Panc1 (cell line): ENCODE measurements around the gene NR2E1. TPM values are rescaled to one million over a fixed set of nuclear protein-coding genes. Genes with fewer than 3 reads are reported as not detected.

Experiments used
- ATAC-seq: fragments of 200-7000 bp; cut with Tn5 transposase; 2 replicates; pipeline ENCODE4 v1.9.1; 2020; ENCODE audit warnings: mild to moderate bottlenecking, moderate library complexity
- BruUV-seq: library from RNA; stranded (reverse); fragments of 400-500 nt; replicated peaks from 2 replicates; lab custom pipeline; 2021; lab: Mats Ljungman, UMichigan
- CTCF ChIA-PET: fragments of 300-600 bp; sonication (Branson Sonifier 250); formaldehyde crosslinking; loops from one replicate; lab custom pipeline; 2022; ENCODE audit warnings: antibody characterized with exemption; lab: Charles Lee
- POLR2A ChIA-PET: fragments of 300-600 bp; sonication (Branson Sonifier 250); formaldehyde crosslinking; loops from one replicate; lab custom pipeline; 2022; ENCODE audit warnings: antibody characterized with exemption; lab: Charles Lee
- DNase-seq: peaks from one replicate; pipeline ENCODE4 v3.0.0-alpha.2; 2010; ENCODE audit warnings: low read depth, low spot score
- H3K27ac ChIP-seq: 2 replicates; pipeline ENCODE4 v1.5.1; 2011; ENCODE audit warnings: mild to moderate bottlenecking, low read length, inconsistent platforms
- H3K27me3 ChIP-seq: fragments of 200-500 bp; sonication (Bioruptor generic); 2 replicates; pipeline ENCODE4 v1.6.0; 2014; ENCODE audit warnings: low read length, inconsistent platforms; ENCODE audit not compliant: control insufficient read depth, insufficient read depth
- H3K36me3 ChIP-seq: fragments of 200-500 bp; sonication (Bioruptor generic); 2 replicates; pipeline ENCODE4 v1.5.1; 2014; ENCODE audit warnings: inconsistent platforms, mild to moderate bottlenecking, low read length, moderate library complexity; ENCODE audit not compliant: control insufficient read depth, insufficient read depth
- H3K4me1 ChIP-seq: 2 replicates; pipeline ENCODE4 v1.5.1; 2011; ENCODE audit warnings: inconsistent platforms, mild to moderate bottlenecking, low read length, moderate library complexity; ENCODE audit not compliant: control insufficient read depth, insufficient read depth
- H3K4me3 ChIP-seq, 2 experiments: 2 replicates each; pipeline ENCODE4 v1.5.1; 2011 to 2012; ENCODE audit warnings: low read depth in 2 of 2, low read length in 2 of 2, mild to moderate bottlenecking in 2 of 2, inconsistent platforms in 1 of 2, moderate library complexity in 1 of 2
- H3K9me3 ChIP-seq: fragments of 200-500 bp; sonication (Bioruptor generic); 2 replicates; pipeline ENCODE4 v1.5.1; 2014; ENCODE audit warnings: low read depth, mild to moderate bottlenecking, inconsistent platforms, low read length, moderate library complexity; ENCODE audit not compliant: control insufficient read depth, insufficient read depth
- CTCF ChIP-seq: fragments of 450-650 bp; IDR thresholded peaks from 2 replicates; pipeline ENCODE4 v1.5.1; 2017; ENCODE audit warnings: mild to moderate bottlenecking
- POLR2AphosphoS5 ChIP-seq: IDR thresholded peaks from 2 replicates; pipeline ENCODE4 v1.6.1; 2012; ENCODE audit warnings: mild to moderate bottlenecking, low read depth, low read length, moderate library complexity
- REST ChIP-seq, 2 experiments: IDR thresholded peaks; 2 replicates each; pipeline ENCODE4 v1.6.1; 2011 to 2012; ENCODE audit warnings: low read depth in 2 of 2, control low read depth in 1 of 2, low read length in 1 of 2, mild to moderate bottlenecking in 1 of 2, moderate library complexity in 1 of 2; ENCODE audit not compliant: insufficient read depth in 1 of 2
- SIN3A ChIP-seq: IDR thresholded peaks from 2 replicates; pipeline ENCODE4 v1.6.1; 2012; ENCODE audit warnings: low read depth, mild to moderate bottlenecking, low read length, moderate library complexity, borderline replicate concordance; ENCODE audit not compliant: insufficient read depth
- TCF7L2 ChIP-seq: IDR thresholded peaks from 2 replicates; pipeline ENCODE4 v1.6.1; 2011; ENCODE audit warnings: mild to moderate bottlenecking, low read depth, low read length, inconsistent platforms
- in situ Hi-C: cut with HindIII; loops from 2 replicates; pipeline ENCODE4 v1.10.0; 2016; ENCODE audit warnings: low sequenced_read_pairs, low pct_unique_long_range_greater_than_20kb
- intact Hi-C: fragments of 100-400 bp; cut with micrococcal nuclease; formaldehyde crosslinking; loops from one replicate; pipeline ENCODE4 v1.10.0; 2022; ENCODE audit not compliant: unreplicated experiment
- total RNA-seq: library from RNA; stranded (reverse); gene quantifications from one replicate; pipeline ENCODE4 v1.2.1, GENCODE V29; 2021; ENCODE audit not compliant: unreplicated experiment

Gene NR2E1
- total RNA-seq, 1 experiment from 2014 or later, result 0.13 TPM

- ChIA-PET POLR2A (no interaction called here), CTCF (interaction anchor here (0.5 kb wide), 1 partner anchor 130 kb away, joined by 11 read pairs; no protein-coding TSS in a partner anchor)
- no peaks in the 10 kb centered on the region; the same call in 1 of the 2 replicates for H3K27me3 ChIP-seq
- intact Hi-C loops, result no loop called here
- in situ Hi-C loops, result no loop called here
- no peaks in the 10 kb centered on the region for H3K36me3 ChIP-seq
- no peak overlapping the region for H3K27ac ChIP-seq
- H3K9me3 ChIP-seq, result no peaks in the 10 kb centered on the region
- no peak overlapping the region for H3K4me3 ChIP-seq
- DNase-seq, result no peak
- no peak for TF ChIP-seq TCF7L2
- TF ChIP-seq POLR2AphosphoS5, result no peak
- TF ChIP-seq CTCF, result no peak
- no peak for TF ChIP-seq SIN3A
- no peak for TF ChIP-seq REST (IDR thresholded peaks at IDR 0.05; ENCODE audit: insufficient read depth in 1 of 2, low read depth in 2 of 2, low read length in 1 of 2)
- no peak for ATAC-seq
- H3K4me1 ChIP-seq, result no peaks in the 10 kb centered on the region; the same call in 1 of the 2 replicates
- no TSS peak for BruUV-seq
Measured at GRCh38 chr6:108171918-108172516, 6.2 kb downstream of the NR2E1 start.

- in situ Hi-C loops, result no loop called here
- no TSS peak for BruUV-seq
Measured at GRCh38 chr6:108174371-108175175, 8.8 kb downstream of the NR2E1 start.

More at GRCh38 chr6:108174371-108175175, 8.8 kb downstream of the NR2E1 start:
- ChIA-PET CTCF (no interaction called here), POLR2A (no interaction called here)
- no peak for ATAC-seq
- DNase-seq, result no peak
- Histone ChIP-seq H3K36me3 (no peaks in the 10 kb centered on the region), H3K4me3 (no peak overlapping the region), H3K9me3 (no peaks in the 10 kb centered on the region), H3K4me1 (no peaks in the 10 kb centered on the region; the same call in 1 of the 2 replicates), H3K27ac (no peak overlapping the region), H3K27me3 (peaks cover 4% of the 10 kb centered on the region; the same call in 1 of the 2 replicates)
- TF ChIP-seq CTCF (no peak), REST (IDR thresholded peaks at IDR 0.05; ENCODE audit: insufficient read depth in 1 of 2, low read depth in 2 of 2, low read length in 1 of 2) (peak; percentile 61 to 68; a peak in 3 of 4 replicates)
- intact Hi-C loops, result no loop called here
